Suprapubic skin (tissue), 4 donors: ENCODE data around the gene NKAIN2.

Experiments used
- EP300 ChIP-seq: sonication (generic); formaldehyde crosslinking; IDR thresholded peaks from one replicate; pipeline ENCODE4 v1.6.1; 2017; ENCODE audit warnings: antibody characterized with exemption
- POLR2A ChIP-seq, 2 donors: fragments of 450-650 bp; IDR thresholded peaks; one replicate each; pipeline ENCODE4 v1.6.1; 2017; ENCODE audit warnings: antibody characterized with exemption in 2 of 2, mild to moderate bottlenecking in 2 of 2, moderate library complexity in 2 of 2
- POLR2AphosphoS5 ChIP-seq, 3 donors: sonication (generic); formaldehyde crosslinking; IDR thresholded peaks; one replicate each; pipeline ENCODE4 v1.6.1; 2017; ENCODE audit warnings: antibody characterized with exemption in 3 of 3
- TF ChIP-seq, protein P1 (sequence below), 2 donors: fragments of 200-600 bp in 1 of 2; fragments of 450-650 bp in 1 of 2; sonication (generic) in 1 of 2; IDR thresholded peaks; one replicate each; pipeline ENCODE4 v1.5.1; 2016 to 2019; ENCODE audit warnings: antibody characterized with exemption in 2 of 2, mild to moderate bottlenecking in 1 of 2, moderate library complexity in 1 of 2

DNA sequence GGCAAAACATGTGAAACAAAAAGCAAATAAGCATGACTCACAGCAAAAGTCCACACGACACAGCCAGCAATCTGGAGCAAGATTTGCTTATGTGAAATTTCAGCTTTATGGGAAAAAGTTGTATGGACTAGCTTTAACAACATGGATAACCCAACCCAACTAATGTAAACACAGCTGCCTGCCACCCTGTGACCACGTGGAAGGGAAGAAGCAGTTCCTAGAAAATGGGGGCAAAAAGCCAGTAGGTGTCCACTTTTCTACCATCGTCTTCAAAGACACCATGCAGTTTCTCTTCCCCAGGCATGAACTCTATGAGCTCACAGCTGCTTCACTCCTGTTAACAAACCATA, 733.2 kb downstream of the NKAIN2 start:
- TF ChIP-seq, protein P1, sequence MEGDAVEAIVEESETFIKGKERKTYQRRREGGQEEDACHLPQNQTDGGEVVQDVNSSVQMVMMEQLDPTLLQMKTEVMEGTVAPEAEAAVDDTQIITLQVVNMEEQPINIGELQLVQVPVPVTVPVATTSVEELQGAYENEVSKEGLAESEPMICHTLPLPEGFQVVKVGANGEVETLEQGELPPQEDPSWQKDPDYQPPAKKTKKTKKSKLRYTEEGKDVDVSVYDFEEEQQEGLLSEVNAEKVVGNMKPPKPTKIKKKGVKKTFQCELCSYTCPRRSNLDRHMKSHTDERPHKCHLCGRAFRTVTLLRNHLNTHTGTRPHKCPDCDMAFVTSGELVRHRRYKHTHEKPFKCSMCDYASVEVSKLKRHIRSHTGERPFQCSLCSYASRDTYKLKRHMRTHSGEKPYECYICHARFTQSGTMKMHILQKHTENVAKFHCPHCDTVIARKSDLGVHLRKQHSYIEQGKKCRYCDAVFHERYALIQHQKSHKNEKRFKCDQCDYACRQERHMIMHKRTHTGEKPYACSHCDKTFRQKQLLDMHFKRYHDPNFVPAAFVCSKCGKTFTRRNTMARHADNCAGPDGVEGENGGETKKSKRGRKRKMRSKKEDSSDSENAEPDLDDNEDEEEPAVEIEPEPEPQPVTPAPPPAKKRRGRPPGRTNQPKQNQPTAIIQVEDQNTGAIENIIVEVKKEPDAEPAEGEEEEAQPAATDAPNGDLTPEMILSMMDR (IDR thresholded peaks at IDR 0.05) = no peak
- TF ChIP-seq EP300 (no peak), POLR2A (IDR thresholded peaks at IDR 0.05) (no peak), POLR2AphosphoS5 (IDR thresholded peaks at IDR 0.05) (no peak)
